Heart left ventricle (tissue), 16 donors: ENCODE data around the gene ICA1. TPM values are rescaled to one million over a fixed set of nuclear protein-coding genes. Genes with fewer than 3 reads are reported as not detected.

Source experiments
- ATAC-seq, 4 donors: fragments of 200-7000 bp; cut with Tn5 transposase; one replicate each; pipeline ENCODE4 v1.9.1; 2020 to 2022; ENCODE audit warnings: moderate library complexity in 4 of 4, mild to moderate bottlenecking in 3 of 4, moderate number of reproducible peaks in 1 of 4
- DNase-seq, 5 donors: peaks; one replicate each; pipeline ENCODE4 v3.0.0-alpha.2; 2020
- H3K27ac ChIP-seq, 12 donors: fragments of 200-600 bp; sonication (generic) in 4 of 12; one replicate each; pipeline versions ENCODE4 v1.5.0 to v1.8.0; 2016 to 2022; ENCODE audit warnings: mild to moderate bottlenecking in 2 of 12
- H3K27me3 ChIP-seq, 9 donors: fragments of 200-600 bp; sonication (generic) in 2 of 9; one replicate each; pipeline versions ENCODE4 v1.5.1 to v1.8.0; 2016 to 2022; ENCODE audit warnings: mild to moderate bottlenecking in 3 of 9
- H3K36me3 ChIP-seq, 9 donors: fragments of 200-600 bp; sonication (generic) in 2 of 9; one replicate each; pipeline versions ENCODE4 v1.5.0 to v1.8.0; 2018 to 2022; ENCODE audit warnings: mild to moderate bottlenecking in 2 of 9
- H3K4me1 ChIP-seq, 12 donors: fragments of 200-600 bp; sonication (generic) in 4 of 12; one replicate each; pipeline versions ENCODE4 v1.5.0 to v1.8.0; 2016 to 2022; ENCODE audit warnings: mild to moderate bottlenecking in 3 of 12
- H3K4me3 ChIP-seq, 12 donors: fragments of 200-600 bp; sonication (generic) in 4 of 12; one replicate each; pipeline versions ENCODE4 v1.5.0 to v1.8.0; 2017 to 2022; ENCODE audit warnings: mild to moderate bottlenecking in 9 of 12, moderate library complexity in 4 of 12
- H3K9me3 ChIP-seq, 12 donors: fragments of 200-600 bp; sonication (generic) in 4 of 12; one replicate each; pipeline versions ENCODE4 v1.5.0 to v1.8.0; 2016 to 2022; ENCODE audit warnings: mild to moderate bottlenecking in 1 of 12
- POLR2A ChIP-seq, 2 donors: fragments of 450-650 bp; IDR thresholded peaks; one replicate each; pipeline ENCODE4 v1.6.1; 2017; ENCODE audit warnings: antibody characterized with exemption in 2 of 2, mild to moderate bottlenecking in 2 of 2, moderate library complexity in 2 of 2
- WGBS, 4 donors: extraction: QIAGEN DNeasy Blood & Tissue Kit in 2 of 4; methylation state at CpG; one replicate each; pipeline versions ENCODE4 v1.1.5 to v1.1.7; 2013 to 2018; 5-methylcytosine and 5-hydroxymethylcytosine counted together
- intact Hi-C, 10 donors: fragments of 100-400 bp; cut with DNase I; formaldehyde crosslinking; loops; one replicate each; pipeline versions ENCODE4 v1.11.1 to v1.14.2; 2022
- polyA plus RNA-seq, 2 donors: library from polyadenylated mRNA; stranded (reverse); fragments of 200-250 nt; gene quantifications; one replicate each; pipeline ENCODE4 v1.2.3, GENCODE V29; 2013
- total RNA-seq, 9 donors: library from RNA; depleted of rRNA in 2 of 9; stranded (reverse); fragments of >200 nt in 2 of 9; fragmentation: NEBNext Ultra II Directional in 3 of 9; extraction: Animal tissue kit (Norgen Biotek cat#: 25700) in 3 of 9; gene quantifications; one replicate each; pipeline versions ENCODE4 v1.1.0 to v1.2.4, GENCODE V29; 2016 to 2023
- TF ChIP-seq, protein P1 (sequence below), 12 donors: fragments of 200-600 bp; sonication (generic) in 4 of 12; IDR thresholded peaks; one replicate each; pipeline versions ENCODE4 v1.5.0 to v1.8.0; 2018 to 2022; ENCODE audit warnings: antibody characterized with exemption in 12 of 12, mild to moderate bottlenecking in 5 of 12
- donor health status: ischemic (EF 13 %, LVEDD 7.1; RV severe dilation, severe dysfunction).
- donor health status: healthy with polysubstance abuse.
- donor health status: DM: no; HTN: yes; CAD: no.
- donor health status: DM: no; HTN: no; CAD: no.
- donor health status: ischemic (EF 25% LVEDD 6.9; RV normal size, moderate dysfunction).
- donor health status: ischemic (EF 25% LVEDD 5.7; RV mildly dilated, moderate dysfunction).
- donor health status: healthy.
- donor health status: DM: yes; HTN: yes; CAD: no.
- donor health status: ischemic (EF 35%, LVEDD 5.7; RV mildly dilated, moderate dysfunction).
- donor health status: nonischemic (EF 11% LVEDD 7.7; RV severe dilation, severe dysfunction).
- donor health status: DM: yes; HTN: yes; CAD: no.
- donor health status: PGD.
- donor health status: ischemic (EF 29% LVEDD 5.4; RV normal size, mild dysfunction).
- donor health status: nonischemic (EF 23%, LVEDD 6.1; RV moderate dilation, normal function).

ICA1 gene
- total and polyA plus RNA-seq, 11 donors = 23.8 to 74.4 (median 54.4) TPM

DNA sequence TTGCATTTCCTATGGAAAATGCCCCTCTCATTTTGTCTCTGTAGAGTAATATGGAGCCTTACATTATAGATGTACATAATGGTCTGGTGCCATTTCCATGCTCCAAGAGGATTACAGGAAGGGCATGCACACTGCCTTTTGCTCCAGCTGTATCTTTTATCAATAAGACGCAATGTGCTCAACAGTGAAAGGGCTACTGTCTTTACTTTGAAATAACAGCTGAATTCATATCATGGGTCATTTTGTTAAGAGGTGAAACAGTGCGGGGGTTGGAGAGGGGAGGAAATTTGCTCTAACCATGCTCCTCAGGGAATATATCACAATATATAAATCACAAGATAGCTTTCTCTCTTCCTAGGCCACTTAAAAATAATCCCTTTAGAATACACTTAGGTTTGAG, 77.7 kb downstream of the ICA1 start:
- Histone ChIP-seq H3K4me3 (no peak overlapping the region), H3K4me1 (peaks cover 0 to 24% (median 0%) of the 10 kb centered on the region in 12 donors), H3K27me3 (no peaks in the 10 kb centered on the region), H3K9me3 (no peaks in the 10 kb centered on the region), H3K36me3 (peaks cover 0 to 3% (median 0%) of the 10 kb centered on the region in 9 donors), H3K27ac (no peak overlapping the region)
- intact Hi-C loops = loop anchor here in 1 of 10 donors (10.0 kb wide), 1 partner anchor 499 kb away; no protein-coding TSS in a partner anchor
- TF ChIP-seq, protein P1, sequence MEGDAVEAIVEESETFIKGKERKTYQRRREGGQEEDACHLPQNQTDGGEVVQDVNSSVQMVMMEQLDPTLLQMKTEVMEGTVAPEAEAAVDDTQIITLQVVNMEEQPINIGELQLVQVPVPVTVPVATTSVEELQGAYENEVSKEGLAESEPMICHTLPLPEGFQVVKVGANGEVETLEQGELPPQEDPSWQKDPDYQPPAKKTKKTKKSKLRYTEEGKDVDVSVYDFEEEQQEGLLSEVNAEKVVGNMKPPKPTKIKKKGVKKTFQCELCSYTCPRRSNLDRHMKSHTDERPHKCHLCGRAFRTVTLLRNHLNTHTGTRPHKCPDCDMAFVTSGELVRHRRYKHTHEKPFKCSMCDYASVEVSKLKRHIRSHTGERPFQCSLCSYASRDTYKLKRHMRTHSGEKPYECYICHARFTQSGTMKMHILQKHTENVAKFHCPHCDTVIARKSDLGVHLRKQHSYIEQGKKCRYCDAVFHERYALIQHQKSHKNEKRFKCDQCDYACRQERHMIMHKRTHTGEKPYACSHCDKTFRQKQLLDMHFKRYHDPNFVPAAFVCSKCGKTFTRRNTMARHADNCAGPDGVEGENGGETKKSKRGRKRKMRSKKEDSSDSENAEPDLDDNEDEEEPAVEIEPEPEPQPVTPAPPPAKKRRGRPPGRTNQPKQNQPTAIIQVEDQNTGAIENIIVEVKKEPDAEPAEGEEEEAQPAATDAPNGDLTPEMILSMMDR (IDR thresholded peaks at IDR 0.05) = no peak
- TF ChIP-seq POLR2A (IDR thresholded peaks at IDR 0.05) = no peak
- DNase-seq = no peak
- WGBS, 4 donors = 70 to 85% (median 71%) methylated on average over 2 of the region's 2 CpGs
- ATAC-seq = no peak

DNA sequence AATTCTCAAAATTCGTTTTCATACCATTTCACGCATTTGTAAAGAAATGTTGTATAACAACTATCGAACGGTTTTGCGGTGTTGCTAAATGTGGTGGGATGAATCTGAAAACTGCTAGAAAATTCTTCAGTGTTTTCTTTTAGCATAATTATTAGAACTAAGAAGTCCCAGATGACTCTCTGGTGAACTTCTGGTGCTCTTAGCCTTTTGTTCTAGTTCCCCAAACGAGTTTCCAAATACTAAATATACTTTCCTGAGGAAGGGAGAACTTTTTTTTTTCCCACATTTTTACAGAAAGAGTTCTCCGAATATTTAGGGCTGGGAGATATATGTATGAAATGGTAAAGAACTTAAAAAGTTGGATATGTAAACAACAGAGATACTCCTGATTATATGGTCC, 82.5 kb downstream of the ICA1 start:
- DNase-seq = no peak
- TF ChIP-seq, protein P1 (IDR thresholded peaks at IDR 0.05) = no peak
- TF ChIP-seq POLR2A (IDR thresholded peaks at IDR 0.05) = no peak
- peak overlapping the region in 1 of 12 donors; percentile 86 for H3K27ac ChIP-seq
- no peak for ATAC-seq
- intact Hi-C loops = no loop called here
- no peaks in the 10 kb centered on the region for H3K27me3 ChIP-seq
- WGBS, 4 donors = 80 to 85% (median 82%) methylated on average over 7 of the region's 7 CpGs
- peaks cover 0 to 56% (median 15%) of the 10 kb centered on the region in 12 donors for H3K4me1 ChIP-seq
- peaks cover 0 to 3% (median 0%) of the 10 kb centered on the region in 9 donors for H3K36me3 ChIP-seq
- no peaks in the 10 kb centered on the region for H3K9me3 ChIP-seq
- H3K4me3 ChIP-seq = no peak overlapping the region

DNA sequence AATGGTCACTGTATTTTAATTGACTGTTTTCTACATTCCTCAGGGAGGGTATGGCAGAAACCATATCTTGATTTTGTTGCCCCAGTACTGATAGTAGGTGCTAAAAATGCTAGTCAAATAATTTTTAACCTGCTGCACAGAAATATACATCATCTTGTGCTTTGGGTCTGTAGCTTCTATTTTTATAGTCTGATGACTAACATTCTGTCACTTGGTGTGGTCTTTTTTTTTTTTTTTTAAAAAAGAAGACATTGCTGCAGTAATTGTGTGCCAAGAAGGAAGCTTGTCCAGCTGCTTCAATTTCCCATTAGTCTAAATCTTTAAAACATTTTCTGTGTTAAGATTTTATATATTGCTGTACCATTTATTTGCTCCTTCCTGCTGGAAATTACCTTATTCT, 83.6 kb downstream of the ICA1 start:
- no peaks in the 10 kb centered on the region for H3K27me3 ChIP-seq
- H3K4me1 ChIP-seq = peaks cover 0 to 63% (median 17%) of the 10 kb centered on the region in 12 donors
- no peak for TF ChIP-seq POLR2A (IDR thresholded peaks at IDR 0.05)
- TF ChIP-seq, protein P1 (IDR thresholded peaks at IDR 0.05) = no peak
- H3K4me3 ChIP-seq = no peak overlapping the region
- H3K27ac ChIP-seq = peak overlapping the region in 1 of 12 donors; percentile 86
- peaks cover 0 to 1% (median 0%) of the 10 kb centered on the region in 9 donors for H3K36me3 ChIP-seq
- DNase-seq (no peak), ATAC-seq (no peak)
- H3K9me3 ChIP-seq = no peaks in the 10 kb centered on the region
- intact Hi-C loops = no loop called here

DNA sequence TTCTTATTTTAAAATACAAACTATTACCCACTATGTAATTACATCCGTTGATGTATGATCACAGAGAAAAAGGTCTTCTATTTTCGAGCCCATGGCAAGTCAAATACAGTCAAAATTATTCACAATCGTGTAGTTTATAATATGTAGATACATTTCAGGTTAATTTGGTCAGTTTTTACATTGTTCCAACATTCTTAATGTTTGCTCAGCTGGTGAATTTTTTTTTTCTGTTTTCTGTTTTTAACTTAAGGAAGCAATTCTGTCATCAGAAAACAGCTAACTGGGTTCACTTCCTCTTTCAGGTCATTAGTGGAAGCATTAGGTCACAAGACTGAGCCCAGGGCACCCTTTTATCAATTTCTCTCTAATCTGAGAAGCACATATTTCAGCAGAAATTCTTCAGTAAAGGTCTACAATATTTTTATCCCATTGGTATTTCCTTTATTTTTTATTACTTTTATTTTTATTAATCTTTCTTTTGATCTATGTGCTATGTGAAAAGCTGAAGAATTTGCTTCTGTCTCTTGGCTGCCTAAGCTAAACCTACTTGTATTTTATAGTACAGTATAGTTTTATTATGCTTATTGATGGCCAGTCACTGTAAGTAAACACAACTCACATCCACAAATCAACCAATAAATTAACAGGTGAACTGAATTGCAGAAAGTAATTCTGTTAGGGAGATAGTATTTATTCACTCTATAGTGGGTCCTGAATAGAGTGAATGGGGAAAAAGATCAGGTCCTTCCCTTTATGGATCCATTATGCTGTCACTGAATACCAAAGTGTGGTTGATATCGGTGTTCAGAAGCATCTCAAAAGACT, 84.6 kb downstream of the ICA1 start:
- H3K9me3 ChIP-seq = no peaks in the 10 kb centered on the region
- no peak for DNase-seq
- intact Hi-C loops = no loop called here
- 74 to 77% (median 76%) methylated on average over 4 of the region's 4 CpGs for WGBS, 4 donors
- no peaks in the 10 kb centered on the region for H3K36me3 ChIP-seq
- no peak for TF ChIP-seq POLR2A (IDR thresholded peaks at IDR 0.05)
- TF ChIP-seq, protein P1 (IDR thresholded peaks at IDR 0.05) = no peak
- no peaks in the 10 kb centered on the region for H3K27me3 ChIP-seq
- H3K4me3 ChIP-seq = no peak overlapping the region
- H3K4me1 ChIP-seq = peaks cover 0 to 72% (median 18%) of the 10 kb centered on the region in 12 donors
- peak in 1 of 4 donors; percentile 47 for ATAC-seq
- H3K27ac ChIP-seq = peak overlapping the region in 1 of 12 donors; percentile 86
